Muscle of leg (tissue), 11 donors: ENCODE measurements around the gene PGM2L1. TPM values are rescaled to one million over a fixed set of nuclear protein-coding genes. Genes with fewer than 3 reads are reported as not detected.

Source experiments
- DNase-seq: peaks from one replicate; pipeline ENCODE4 v3.0.0; 2013
- H3K27ac ChIP-seq: one replicate; pipeline ENCODE4 v1.5.1; 2013; ENCODE audit warnings: mild to moderate bottlenecking, low read length, control low read depth
- H3K27me3 ChIP-seq: one replicate; pipeline ENCODE4 v1.6.1; 2013; ENCODE audit warnings: low read length; ENCODE audit not compliant: control insufficient read depth, insufficient read depth
- H3K36me3 ChIP-seq: one replicate; pipeline ENCODE4 v1.6.1; 2013; ENCODE audit warnings: low read length; ENCODE audit not compliant: control insufficient read depth, insufficient read depth
- H3K4me1 ChIP-seq: one replicate; pipeline ENCODE4 v1.6.1; 2013; ENCODE audit warnings: low read length; ENCODE audit not compliant: control insufficient read depth, insufficient read depth
- H3K4me3 ChIP-seq: one replicate; pipeline ENCODE4 v1.5.1; 2013; ENCODE audit warnings: low read length, control low read depth
- H3K9me3 ChIP-seq: replicated peaks from 2 replicates; pipeline ENCODE4 v1.6.1; 2013; ENCODE audit warnings: low read depth, low read length; ENCODE audit not compliant: control insufficient read depth
- WGBS: methylation state at CpG from one replicate; pipeline ENCODE4 v1.1.5; 2013; ENCODE audit warnings: missing lambda C conversion rate; ENCODE audit not compliant: insufficient coverage; 5-methylcytosine and 5-hydroxymethylcytosine counted together
- polyA plus RNA-seq, 8 donors: library from polyadenylated mRNA; unstranded; fragments of 120-200 nt; gene quantifications; one replicate each; pipeline versions ENCODE4 v1.2.1 to v1.2.3, GENCODE V29; 2013; ENCODE audit warnings: inconsistent platforms in 1 of 8, low replicate concordance in 1 of 8; ENCODE audit not compliant: insufficient read length in 8 of 8, insufficient read depth in 1 of 8
- total RNA-seq: library from RNA; stranded (reverse); fragments of 120-200 nt; gene quantifications from one replicate; pipeline ENCODE4 v1.2.4, GENCODE V29; 2013

PGM2L1 gene
- total and polyA plus RNA-seq, 9 donors: 3.5 to 5.3 (median 4.4) TPM

- H3K9me3 ChIP-seq: peaks cover 2% of the 10 kb centered on the region
- peak overlapping the region; percentile 21 for H3K4me3 ChIP-seq
- H3K27ac ChIP-seq: no peak overlapping the region
- peaks cover 8% of the 10 kb centered on the region for H3K4me1 ChIP-seq
- no peaks in the 10 kb centered on the region for H3K36me3 ChIP-seq
- H3K27me3 ChIP-seq: peaks cover 22% of the 10 kb centered on the region
- WGBS: 71% methylated on average over 11 of the region's 11 CpGs
- DNase-seq: no peak
Observed at GRCh38 chr11:74310857-74311256, 87.4 kb downstream of the PGM2L1 start.

- 0% methylated on average over 1 of the region's 1 CpG for WGBS
- peak; percentile 66 for DNase-seq
- Histone ChIP-seq H3K27me3 (peaks cover 21% of the 10 kb centered on the region), H3K4me1 (peaks cover 8% of the 10 kb centered on the region), H3K4me3 (no peak overlapping the region), H3K9me3 (no peaks in the 10 kb centered on the region), H3K27ac (no peak overlapping the region), H3K36me3 (no peaks in the 10 kb centered on the region)
Observed at GRCh38 chr11:74307434-74307833, 90.8 kb downstream of the PGM2L1 start.

- Histone ChIP-seq H3K4me1 (peaks cover 5% of the 10 kb centered on the region), H3K4me3 (no peak overlapping the region), H3K27me3 (peaks cover 16% of the 10 kb centered on the region), H3K36me3 (no peaks in the 10 kb centered on the region), H3K9me3 (no peaks in the 10 kb centered on the region), H3K27ac (no peak overlapping the region)
- peak; percentile 15 for DNase-seq
- WGBS: 67% methylated on average over 3 of the region's 8 CpGs
Observed at GRCh38 chr11:74306435-74307175, 91.6 kb downstream of the PGM2L1 start.

GRCh38 chr11:74299015-74299414, 99.2 kb downstream of the PGM2L1 start:
- WGBS: no CpG with 5 or more reads among the region's 3 CpGs
- Histone ChIP-seq H3K27ac (peak overlapping the region; percentile 20), H3K36me3 (no peaks in the 10 kb centered on the region), H3K4me3 (no peak overlapping the region), H3K4me1 (no peaks in the 10 kb centered on the region), H3K27me3 (no peaks in the 10 kb centered on the region), H3K9me3 (no peaks in the 10 kb centered on the region)
- DNase-seq: peak; percentile 65

- no CpG with 5 or more reads among the region's 1 CpG for WGBS
- Histone ChIP-seq H3K36me3 (no peaks in the 10 kb centered on the region), H3K27me3 (no peaks in the 10 kb centered on the region), H3K4me1 (no peaks in the 10 kb centered on the region), H3K4me3 (no peak overlapping the region), H3K9me3 (no peaks in the 10 kb centered on the region), H3K27ac (no peak overlapping the region)
- DNase-seq: no peak
Observed at GRCh38 chr11:74297484-74297883, 100.7 kb downstream of the PGM2L1 start.

- DNase-seq: no peak
- H3K4me1 ChIP-seq: no peaks in the 10 kb centered on the region
- no peaks in the 10 kb centered on the region for H3K27me3 ChIP-seq
- H3K4me3 ChIP-seq: no peak overlapping the region
- no CpG with 5 or more reads among the region's 4 CpGs for WGBS
- H3K27ac ChIP-seq: no peak overlapping the region
- no peaks in the 10 kb centered on the region for H3K36me3 ChIP-seq
- no peaks in the 10 kb centered on the region for H3K9me3 ChIP-seq
Observed at GRCh38 chr11:74288911-74289310, 109.3 kb downstream of the PGM2L1 start.

GRCh38 chr11:74288161-74288560, 110.1 kb downstream of the PGM2L1 start:
- no peaks in the 10 kb centered on the region for H3K36me3 ChIP-seq
- DNase-seq: peak; percentile 40
- no peaks in the 10 kb centered on the region for H3K27me3 ChIP-seq
- no peaks in the 10 kb centered on the region for H3K9me3 ChIP-seq
- no peak overlapping the region for H3K4me3 ChIP-seq
- H3K4me1 ChIP-seq: no peaks in the 10 kb centered on the region
- no peak overlapping the region for H3K27ac ChIP-seq
- WGBS: no CpG with 5 or more reads among the region's 1 CpG

- no peak for DNase-seq
- Histone ChIP-seq H3K27me3 (no peaks in the 10 kb centered on the region), H3K27ac (no peak overlapping the region), H3K4me1 (no peaks in the 10 kb centered on the region), H3K9me3 (no peaks in the 10 kb centered on the region), H3K36me3 (no peaks in the 10 kb centered on the region), H3K4me3 (no peak overlapping the region)
- 77% methylated on average over 2 of the region's 2 CpGs for WGBS
Observed at GRCh38 chr11:74284466-74284865, 113.8 kb downstream of the PGM2L1 start.

- 63% methylated on average over 3 of the region's 3 CpGs for WGBS
- H3K27ac ChIP-seq: no peak overlapping the region
- H3K4me1 ChIP-seq: no peaks in the 10 kb centered on the region
- no peaks in the 10 kb centered on the region for H3K9me3 ChIP-seq
- no peak overlapping the region for H3K4me3 ChIP-seq
- H3K36me3 ChIP-seq: no peaks in the 10 kb centered on the region
- H3K27me3 ChIP-seq: no peaks in the 10 kb centered on the region
- DNase-seq: no peak
Observed at GRCh38 chr11:74283580-74284180, 114.6 kb downstream of the PGM2L1 start.

GRCh38 chr11:74282914-74283371, 115.3 kb downstream of the PGM2L1 start:
- Histone ChIP-seq H3K9me3 (no peaks in the 10 kb centered on the region), H3K27ac (no peak overlapping the region), H3K4me3 (no peak overlapping the region), H3K27me3 (no peaks in the 10 kb centered on the region), H3K4me1 (no peaks in the 10 kb centered on the region), H3K36me3 (no peaks in the 10 kb centered on the region)
- peak; percentile 35 for DNase-seq
- WGBS: 36% methylated on average over 5 of the region's 5 CpGs
